WERI-Rb-1 (cell line): ENCODE measurements around the gene SZT2.
"Not testable (repeated sequence)": the region's sequence is repeated elsewhere in the genome, so short reads cannot be mapped to it uniquely, and the experiment has no call there.

ENCODE experiments used
- DNase-seq: peaks from one replicate; pipeline ENCODE4 v3.0.0-alpha.2; 2020
- H3K27ac ChIP-seq: fragments of 250-450 bp; sonication (Bioruptor Pico); 2 replicates; pipeline ENCODE4 v1.5.1; 2020; ENCODE audit warnings: mild to moderate bottlenecking, moderate library complexity
- H3K27me3 ChIP-seq: fragments of 250-450 bp; sonication (Bioruptor Pico); 2 replicates; pipeline ENCODE4 v1.5.1; 2021; ENCODE audit warnings: mild to moderate bottlenecking, low read depth, moderate library complexity; ENCODE audit not compliant: insufficient read depth, severe bottlenecking
- H3K36me3 ChIP-seq: fragments of 250-450 bp; sonication (Bioruptor Pico); 2 replicates; pipeline ENCODE4 v1.5.1; 2020; ENCODE audit warnings: mild to moderate bottlenecking, moderate library complexity
- H3K4me3 ChIP-seq: 2 replicates; pipeline ENCODE4 v1.5.1; 2011; ENCODE audit warnings: low read depth, mild to moderate bottlenecking, control low read depth, low read length
- H3K9me3 ChIP-seq: fragments of 250-450 bp; sonication (Bioruptor Pico); 2 replicates; pipeline ENCODE4 v1.5.1; 2021; ENCODE audit warnings: mild to moderate bottlenecking, moderate library complexity; ENCODE audit not compliant: severe bottlenecking
- TF ChIP-seq, protein P1 (sequence below): IDR thresholded peaks from 2 replicates; pipeline ENCODE4 v1.5.1; 2011; ENCODE audit warnings: low read depth, mild to moderate bottlenecking, control low read depth, inconsistent platforms, low read length

Gene SZT2

DNA sequence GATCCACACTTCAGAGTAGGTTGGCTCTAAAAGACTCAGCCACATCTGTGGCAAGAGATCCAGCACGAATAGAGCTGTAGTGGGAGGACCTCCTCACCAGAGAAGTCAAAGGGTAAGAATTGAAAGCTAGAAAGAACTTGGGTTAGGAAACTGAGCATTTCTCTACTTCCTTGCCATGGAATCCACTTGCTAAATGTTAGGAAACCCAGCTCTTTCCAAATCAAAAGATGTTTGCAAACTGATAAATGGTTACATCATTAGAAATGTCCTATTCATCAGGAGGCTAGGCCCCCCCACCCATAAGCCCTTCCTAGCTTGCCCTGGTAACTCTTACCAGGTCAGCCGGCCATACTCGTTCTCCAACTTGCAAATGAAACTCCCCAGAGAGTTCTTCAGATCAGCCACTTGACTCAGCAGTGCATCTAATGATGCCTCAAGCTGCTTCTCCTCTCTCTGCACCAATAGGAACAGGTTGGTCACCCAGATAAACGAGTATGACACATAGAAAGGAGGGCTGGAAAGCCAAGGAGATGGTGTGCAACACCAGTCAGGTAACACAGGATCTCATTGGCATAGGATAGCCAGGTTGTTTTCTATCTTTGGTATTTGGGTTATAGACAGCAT is 1.6 kb upstream of the SZT2 start:
- peaks cover 49% of the 10 kb centered on the region for H3K36me3 ChIP-seq

GRCh38 chr1:43388613-43389012 is 1.1 kb upstream of the SZT2 start:
- Histone ChIP-seq H3K36me3 (peaks cover 44% of the 10 kb centered on the region), H3K27ac (peak overlapping the region; percentile 96), H3K9me3 (no peaks in the 10 kb centered on the region), H3K27me3 (no peaks in the 10 kb centered on the region), H3K4me3 (peak overlapping the region; percentile 60)
- TF ChIP-seq, protein P1, sequence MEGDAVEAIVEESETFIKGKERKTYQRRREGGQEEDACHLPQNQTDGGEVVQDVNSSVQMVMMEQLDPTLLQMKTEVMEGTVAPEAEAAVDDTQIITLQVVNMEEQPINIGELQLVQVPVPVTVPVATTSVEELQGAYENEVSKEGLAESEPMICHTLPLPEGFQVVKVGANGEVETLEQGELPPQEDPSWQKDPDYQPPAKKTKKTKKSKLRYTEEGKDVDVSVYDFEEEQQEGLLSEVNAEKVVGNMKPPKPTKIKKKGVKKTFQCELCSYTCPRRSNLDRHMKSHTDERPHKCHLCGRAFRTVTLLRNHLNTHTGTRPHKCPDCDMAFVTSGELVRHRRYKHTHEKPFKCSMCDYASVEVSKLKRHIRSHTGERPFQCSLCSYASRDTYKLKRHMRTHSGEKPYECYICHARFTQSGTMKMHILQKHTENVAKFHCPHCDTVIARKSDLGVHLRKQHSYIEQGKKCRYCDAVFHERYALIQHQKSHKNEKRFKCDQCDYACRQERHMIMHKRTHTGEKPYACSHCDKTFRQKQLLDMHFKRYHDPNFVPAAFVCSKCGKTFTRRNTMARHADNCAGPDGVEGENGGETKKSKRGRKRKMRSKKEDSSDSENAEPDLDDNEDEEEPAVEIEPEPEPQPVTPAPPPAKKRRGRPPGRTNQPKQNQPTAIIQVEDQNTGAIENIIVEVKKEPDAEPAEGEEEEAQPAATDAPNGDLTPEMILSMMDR: no peak
- DNase-seq: peak; percentile 27

More for the DNA sequence above, 1.6 kb upstream of the SZT2 start:
- Histone ChIP-seq H3K27me3 (no peaks in the 10 kb centered on the region), H3K4me3 (peak overlapping the region; percentile 60), H3K9me3 (no peaks in the 10 kb centered on the region), H3K27ac (peak overlapping the region; percentile 96)
- TF ChIP-seq, protein P1: no peak
- peak; percentile 12 for DNase-seq

DNA sequence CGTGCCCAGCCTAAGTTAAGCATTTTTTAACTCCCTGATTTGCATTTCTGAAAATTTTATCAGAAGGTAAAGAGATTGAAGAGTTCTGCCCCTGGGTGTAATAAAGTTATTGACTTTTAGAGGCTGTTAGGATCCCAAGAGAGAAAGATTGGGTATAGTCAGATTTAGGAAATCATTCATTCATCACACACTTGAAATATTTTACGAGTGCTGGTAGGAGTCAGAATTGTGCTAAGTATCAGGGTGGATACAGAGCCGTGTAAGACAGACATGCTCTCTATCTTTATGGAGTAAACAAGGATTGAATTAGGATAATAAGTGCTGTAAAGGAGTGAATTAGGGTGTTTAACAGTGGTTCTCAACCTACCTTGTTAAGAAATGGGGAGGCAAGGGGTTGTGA is 3.0 kb downstream of the SZT2 start:
- TF ChIP-seq, protein P1: no peak

GRCh38 chr1:43395523-43395922 is 5.8 kb downstream of the SZT2 start:
- Histone ChIP-seq H3K27me3 (no peaks in the 10 kb centered on the region), H3K9me3 (no peaks in the 10 kb centered on the region), H3K27ac (no peak overlapping the region), H3K36me3 (peaks cover 5% of the 10 kb centered on the region; the same call in 1 of the 2 replicates), H3K4me3 (no peak overlapping the region)
- DNase-seq: no peak
- TF ChIP-seq, protein P1: no peak

More for the DNA sequence above, 3.0 kb downstream of the SZT2 start:
- H3K27me3 ChIP-seq: no peaks in the 10 kb centered on the region
- DNase-seq: no peak
- H3K4me3 ChIP-seq: no peak overlapping the region
- no peaks in the 10 kb centered on the region for H3K9me3 ChIP-seq
- H3K27ac ChIP-seq: no peak overlapping the region
- peaks cover 8% of the 10 kb centered on the region for H3K36me3 ChIP-seq

GRCh38 chr1:43396059-43396458 is 6.4 kb downstream of the SZT2 start:
- Histone ChIP-seq H3K27me3 (no peaks in the 10 kb centered on the region), H3K27ac (no peak overlapping the region), H3K4me3 (no peak overlapping the region), H3K9me3 (no peaks in the 10 kb centered on the region), H3K36me3 (peaks cover 5% of the 10 kb centered on the region; the same call in 1 of the 2 replicates)
- no peak for DNase-seq
- TF ChIP-seq, protein P1: no peak

DNA sequence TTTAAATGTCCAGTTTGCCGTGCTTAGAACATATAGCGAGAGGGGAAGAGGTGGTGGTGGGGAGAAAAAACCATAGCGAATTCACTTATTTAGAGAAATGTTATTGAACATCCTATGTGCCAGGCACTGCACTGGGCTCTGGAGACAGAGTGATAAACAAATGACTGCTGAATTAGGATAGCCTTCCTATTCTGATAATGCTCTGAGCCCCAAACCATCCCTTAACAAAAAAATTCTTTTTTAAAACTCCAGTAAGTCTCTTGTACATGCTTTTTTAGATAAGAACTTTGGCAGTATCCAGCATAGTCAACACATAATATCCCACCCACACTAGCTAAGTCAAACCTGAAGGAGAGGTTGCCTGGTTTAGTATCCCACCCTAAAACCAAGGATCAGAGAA is 8.5 kb downstream of the SZT2 start:
- Histone ChIP-seq H3K4me3 (no peak overlapping the region), H3K27me3 (no peaks in the 10 kb centered on the region), H3K9me3 (no peaks in the 10 kb centered on the region), H3K36me3 (peaks cover 7% of the 10 kb centered on the region), H3K27ac (no peak overlapping the region)
- no peak for DNase-seq
- TF ChIP-seq, protein P1: no peak

- peaks cover 22% of the 10 kb centered on the region for H3K36me3 ChIP-seq
- H3K27me3 ChIP-seq, DNase-seq, H3K27ac ChIP-seq, H3K4me3 ChIP-seq, H3K9me3 ChIP-seq: not testable (repeated sequence)
Observed at GRCh38 chr1:43400441-43400840, 10.7 kb downstream of the SZT2 start.
